K562 (cell line): ENCODE measurements around the gene G6PD. TPM values are rescaled to one million over a fixed set of nuclear protein-coding genes. Genes with fewer than 3 reads are reported as not detected.

Source experiments
- ATAC-seq: fragments of 200-7000 bp; cut with Tn5 transposase; 3 replicates; pipeline ENCODE4 v1.9.1; 2020; ENCODE audit warnings: moderate library complexity
- BruUV-seq: library from RNA; stranded (reverse); fragments of 400-500 nt; replicated peaks from 2 replicates; lab custom pipeline; 2021; lab: Mats Ljungman, UMichigan
- CTCF ChIA-PET: fragments of 300-600 bp; formaldehyde crosslinking; extraction: SDS; loops from one replicate; lab custom pipeline; 2021; ENCODE audit warnings: low intra/inter-chr PET ratio; lab: Yijun Ruan, JAX
- POLR2A ChIA-PET: fragments of 300-600, 350-650 bp; sonication (Branson Sonifier 250); formaldehyde crosslinking; extraction: SDS; loops from one replicate; lab custom pipeline; 2021; ENCODE audit warnings: antibody characterized with exemption, inconsistent platforms; lab: Yijun Ruan, JAX
- DNase-seq, 4 experiments: peaks; one replicate each; pipeline versions ENCODE4 v3.0.0 to v3.0.0-alpha.2; 2011 to 2018; ENCODE audit warnings: low spot score in 3 of 4, mixed read lengths in 3 of 4; ENCODE audit errors: extremely low read depth in 1 of 4
- FAIRE-seq: peaks from 2 replicates; lab custom pipeline; 2011; peaks lifted over from hg19 to GRCh38; lab: Jason Lieb, UNC
- H2AFZ ChIP-seq: 2 replicates; pipeline ENCODE4 v1.6.0; 2011; ENCODE audit warnings: low read depth, low read length, control low read depth, inconsistent platforms
- H3K27ac ChIP-seq: fragments of 200-600 bp; 3 replicates; pipeline ENCODE4 v1.8.0; 2011; ENCODE audit warnings: low read depth, mild to moderate bottlenecking, control low read depth, inconsistent platforms, low read length, moderate library complexity, mixed read lengths; ENCODE audit errors: extremely low read depth
- H3K27me3 ChIP-seq, 2 experiments: fragments of 300-600 bp in 1 of 2; 2 replicates in 1 of 2; 3 replicates in 1 of 2; pipeline versions ENCODE4 v1.6.0 to v1.8.0; 2011; ENCODE audit warnings: inconsistent platforms in 2 of 2, low read length in 2 of 2, mild to moderate bottlenecking in 1 of 2, mixed read lengths in 1 of 2, moderate library complexity in 1 of 2; ENCODE audit not compliant: control insufficient read depth in 2 of 2, insufficient read depth in 2 of 2
- H3K36me3 ChIP-seq: fragments of 300-600 bp; 3 replicates; pipeline ENCODE4 v1.8.0; 2011; ENCODE audit warnings: mild to moderate bottlenecking, low read length, inconsistent platforms; ENCODE audit not compliant: control insufficient read depth, insufficient read depth
- H3K4me1 ChIP-seq, 2 experiments: fragments of 200-600 bp in 1 of 2; replicated peaks in 1 of 2; 2 replicates in 1 of 2; 3 replicates in 1 of 2; pipeline versions ENCODE4 v1.5.1 to v1.8.0; 2011; ENCODE audit warnings: inconsistent platforms in 2 of 2, low read length in 2 of 2, mild to moderate bottlenecking in 1 of 2, mixed read lengths in 1 of 2, moderate library complexity in 1 of 2; ENCODE audit not compliant: control insufficient read depth in 2 of 2, insufficient read depth in 2 of 2
- H3K4me2 ChIP-seq: 2 replicates; pipeline ENCODE4 v1.6.1; 2011; ENCODE audit warnings: low read length, control low read depth, inconsistent platforms, mixed read lengths; ENCODE audit not compliant: insufficient read depth
- H3K4me3 ChIP-seq: fragments of 200-600 bp; sonication (generic), shearing (Covaris generic); 2 replicates; pipeline ENCODE4 v1.5.1; 2016; ENCODE audit warnings: control low read depth, inconsistent platforms
- H3K79me2 ChIP-seq: fragments of 200-600 bp; 3 replicates; pipeline ENCODE4 v1.8.0; 2011; ENCODE audit warnings: low read length, inconsistent platforms; ENCODE audit not compliant: control insufficient read depth, insufficient read depth
- H3K9ac ChIP-seq, 2 experiments: 2 replicates each; pipeline versions ENCODE4 v1.6.0 to v1.6.1; 2011; ENCODE audit warnings: low read depth in 2 of 2, low read length in 2 of 2, control low read depth in 1 of 2, inconsistent platforms in 1 of 2, mild to moderate bottlenecking in 1 of 2, mixed read lengths in 1 of 2; ENCODE audit not compliant: insufficient read depth in 1 of 2
- H3K9me1 ChIP-seq: one replicate; pipeline ENCODE4 v1.6.0; 2011; ENCODE audit warnings: inconsistent platforms, mild to moderate bottlenecking, low read length, moderate library complexity; ENCODE audit not compliant: control insufficient read depth, insufficient read depth
- H3K9me3 ChIP-seq: replicated peaks from 2 replicates; pipeline ENCODE4 v1.5.1; 2011; ENCODE audit warnings: low read depth, low read length, inconsistent platforms; ENCODE audit not compliant: control insufficient read depth, insufficient read depth
- H4K20me1 ChIP-seq: replicated peaks from 2 replicates; pipeline ENCODE4 v1.6.1; 2011; ENCODE audit warnings: low read length, inconsistent platforms, mixed read lengths; ENCODE audit not compliant: control insufficient read depth, insufficient read depth
- ADNP ChIP-seq: fragments of 200-800 bp; sonication (Bioruptor generic); IDR thresholded peaks from 2 replicates; pipeline ENCODE4 v1.6.1; 2016; ENCODE audit warnings: missing genetic modification characterization, missing compliant biosample characterization
- BACH1 ChIP-seq: fragments of 200-800 bp; sonication (Bioruptor generic); IDR thresholded peaks from 2 replicates; pipeline ENCODE4 v1.6.1; 2016; ENCODE audit warnings: missing genetic modification characterization, missing compliant biosample characterization
- COPS2 ChIP-seq: fragments of 450-650 bp; conservative IDR thresholded peaks from 2 replicates; pipeline ENCODE4 v1.6.1; 2016; ENCODE audit warnings: mild to moderate bottlenecking, moderate library complexity
- FOXK2 ChIP-seq, 2 experiments: fragments of 450-650 bp; IDR thresholded peaks in 1 of 2; conservative IDR thresholded peaks in 1 of 2; 2 replicates each; pipeline ENCODE4 v1.6.1; 2016; ENCODE audit warnings: low read depth in 2 of 2, mild to moderate bottlenecking in 1 of 2
- GATAD2B ChIP-seq: fragments of 450-650 bp; IDR thresholded peaks from 2 replicates; pipeline ENCODE4 v1.6.1; 2017; ENCODE audit warnings: mild to moderate bottlenecking, borderline replicate concordance
- NUFIP1 ChIP-seq: fragments of 450-650 bp; IDR thresholded peaks from 2 replicates; pipeline ENCODE4 v1.6.1; 2018; ENCODE audit not compliant: partially characterized antibody
- RBM25 ChIP-seq: fragments of 200-400 bp; formaldehyde crosslinking; IDR thresholded peaks from 2 replicates; pipeline ENCODE4 v1.6.1; 2018; ENCODE audit warnings: low read length, low read depth, moderate library complexity; ENCODE audit not compliant: severe bottlenecking
- RCOR1 ChIP-seq, 2 experiments: IDR thresholded peaks; 2 replicates each; pipeline ENCODE4 v1.6.1; 2012; ENCODE audit warnings: low read depth in 2 of 2, low read length in 2 of 2, borderline replicate concordance in 1 of 2, improper control_type of control experiment in 1 of 2
- SAFB ChIP-seq: fragments of 200-400 bp; formaldehyde crosslinking; IDR thresholded peaks from 2 replicates; pipeline ENCODE4 v1.6.1; 2017; ENCODE audit warnings: low read depth, low read length, borderline replicate concordance
- SIX5 ChIP-seq, 2 experiments: IDR thresholded peaks; 2 replicates each; pipeline ENCODE4 v1.6.1; 2011; ENCODE audit warnings: low read length in 2 of 2, borderline replicate concordance in 1 of 2, low read depth in 1 of 2, mild to moderate bottlenecking in 1 of 2, moderate library complexity in 1 of 2; ENCODE audit not compliant: insufficient read depth in 1 of 2
- SUPT5H ChIP-seq: fragments of 450-650 bp; IDR thresholded peaks from 2 replicates; pipeline ENCODE4 v1.6.1; 2016
- ZNF134 ChIP-seq: fragments of 250-450 bp; sonication (Bioruptor Pico); conservative IDR thresholded peaks from 2 replicates; pipeline ENCODE4 v1.4.0; 2020
- ZNF146 ChIP-seq: IDR thresholded peaks from one replicate; pipeline ENCODE4 v1.6.1; 2018; ENCODE audit warnings: missing compliant biosample characterization; ENCODE audit not compliant: unreplicated experiment
- ZNF23 ChIP-seq: fragments of 250-450 bp; sonication (Bioruptor Pico); IDR thresholded peaks from 2 replicates; pipeline ENCODE4 v1.4.0; 2020; ENCODE audit warnings: mild to moderate bottlenecking
- ZNF253 ChIP-seq: fragments of 250-450 bp; sonication (Bioruptor Pico); conservative IDR thresholded peaks from 2 replicates; pipeline ENCODE4 v1.6.1; 2021; ENCODE audit warnings: mild to moderate bottlenecking
- ZNF77 ChIP-seq: fragments of 250-450 bp; sonication (Bioruptor Pico); IDR thresholded peaks from 2 replicates; pipeline ENCODE4 v1.5.0; 2020
- WGBS: fragments of 100-300 bp; shearing (Covaris generic); methylation state at CpG from one replicate; pipeline ENCODE4 v1.1.6; 2016; ENCODE audit warnings: low coverage, mixed read lengths; ENCODE audit not compliant: insufficient coverage; ENCODE audit errors: missing lambda C conversion rate; 5-methylcytosine and 5-hydroxymethylcytosine counted together
- in situ Hi-C: fragments of 300-500 bp; cut with MboI; formaldehyde crosslinking; loops from 4 replicates; pipeline ENCODE4 v1.15.0; 2018; ENCODE audit warnings: inconsistent platforms, mixed read lengths
- intact Hi-C: fragments of 100-400 bp; cut with micrococcal nuclease; formaldehyde crosslinking; loops from 2 replicates; pipeline ENCODE4 v1.14.2; 2022
- polyA plus RNA-seq, 8 experiments: library from polyadenylated mRNA; depleted of rRNA in 4 of 8; stranded (reverse) in 5 of 8; unstranded in 3 of 8; fragments of >200 nt; fragmentation: Nextera tagmentation in 2 of 8; fragmentation: Illumina TruSeq in 1 of 8; extraction: Ambion mirVana in 2 of 8; extraction: Trizol in 1 of 8; gene quantifications; 2 replicates each; pipeline versions ENCODE4 v1.2.1 to v1.2.3, GENCODE V29; 2011 to 2014; ENCODE audit warnings: inconsistent platforms in 1 of 8, missing spikeins in 1 of 8
- total RNA-seq, 7 experiments: library from RNA; depleted of rRNA in 6 of 7; stranded (reverse); fragments of >200 nt in 6 of 7; fragmentation: Illumina TruSeq in 2 of 7; extraction: Trizol in 2 of 7; gene quantifications; 2 replicates each; pipeline versions ENCODE4 v1.2.1 to v1.2.3, GENCODE V29; 2011 to 2021; ENCODE audit warnings: low replicate concordance in 1 of 7
- TF ChIP-seq, protein P1 (sequence below): sonication (generic); formaldehyde crosslinking; IDR thresholded peaks from 2 replicates; pipeline ENCODE4 v1.8.0; 2022; ENCODE audit warnings: missing genetic modification reagents, mild to moderate bottlenecking, moderate library complexity, borderline replicate concordance
- TF ChIP-seq, protein P2 (sequence below): sonication (generic); formaldehyde crosslinking; IDR thresholded peaks from 2 replicates; pipeline ENCODE4 v1.8.1; 2023; ENCODE audit warnings: mild to moderate bottlenecking, missing genetic modification reagents

Gene G6PD
- total and polyA plus RNA-seq, 9 of the 15 experiments (the other 6 are each of a cell fraction or from before 2014, with no cell fraction given) = 2.9 to 222 (median 66.4) TPM

DNA sequence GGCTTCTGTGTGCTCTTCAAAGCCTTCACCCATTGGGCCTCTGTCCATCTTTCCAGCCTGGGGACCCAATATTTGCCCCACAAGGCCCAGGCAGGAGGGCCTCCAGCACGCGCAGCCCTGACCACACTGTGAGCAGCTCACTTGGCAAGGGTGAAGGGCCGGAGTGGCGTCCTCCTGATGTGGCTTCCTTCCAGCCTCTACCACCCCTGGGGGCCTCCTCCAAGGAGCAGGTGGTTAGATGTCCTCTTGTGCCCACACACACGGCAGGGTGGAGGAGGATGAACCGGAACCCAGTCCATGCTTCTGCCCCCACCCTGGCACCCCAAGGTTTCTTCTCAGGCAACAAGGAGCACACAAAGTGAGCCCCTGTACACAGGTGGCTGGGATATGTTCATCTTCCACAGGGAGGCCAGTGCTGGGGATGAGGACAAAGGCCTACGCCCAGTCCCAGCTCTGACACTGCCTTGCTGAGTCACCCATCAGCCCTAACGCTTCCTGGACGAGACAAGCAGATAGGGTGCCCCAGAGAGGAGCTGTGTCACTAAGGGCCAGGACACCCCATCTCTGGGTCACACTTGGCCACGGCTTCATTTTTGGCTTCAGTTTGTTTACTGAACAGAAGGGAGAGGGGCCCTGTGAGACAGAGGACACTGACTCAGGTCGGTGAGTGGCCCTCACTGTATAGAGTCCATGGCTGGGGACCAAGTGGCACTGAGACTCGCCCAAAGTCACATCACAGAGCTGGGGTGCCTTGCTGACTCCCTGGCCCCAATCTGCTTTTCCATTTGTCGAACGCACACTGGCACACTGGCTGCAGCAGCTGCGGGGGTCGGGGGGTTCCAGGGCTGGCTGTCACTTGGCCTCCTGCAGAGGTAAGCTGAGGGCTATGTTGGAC lies 62.1 kb downstream of the G6PD start (continued):
- TF ChIP-seq, protein P1, sequence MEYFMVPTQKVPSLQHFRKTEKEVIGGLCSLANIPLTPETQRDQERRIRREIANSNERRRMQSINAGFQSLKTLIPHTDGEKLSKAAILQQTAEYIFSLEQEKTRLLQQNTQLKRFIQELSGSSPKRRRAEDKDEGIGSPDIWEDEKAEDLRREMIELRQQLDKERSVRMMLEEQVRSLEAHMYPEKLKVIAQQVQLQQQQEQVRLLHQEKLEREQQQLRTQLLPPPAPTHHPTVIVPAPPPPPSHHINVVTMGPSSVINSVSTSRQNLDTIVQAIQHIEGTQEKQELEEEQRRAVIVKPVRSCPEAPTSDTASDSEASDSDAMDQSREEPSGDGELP (CRISPR knock-in tag) = peak; percentile 54; the same call in 1 of the 2 replicates
- TF ChIP-seq GATAD2B (no peak), SAFB (no peak), ZNF134 (CRISPR knock-in tag) (no peak), RBM25 (no peak), ZNF23 (CRISPR knock-in tag) (no peak), NUFIP1 (no peak), COPS2 (no peak), BACH1 (tag) (peak; percentile 76), ZNF77 (CRISPR knock-in tag) (no peak)

GRCh38 chrX:154483325-154483724 lies 63.3 kb downstream of the G6PD start:
- Histone ChIP-seq H3K9me1 (no peaks in the 10 kb centered on the region), H3K27ac (peak overlapping the region; percentile 87), H3K79me2 (peaks cover 48% of the 10 kb centered on the region), H3K27me3 (no peaks in the 10 kb centered on the region), H3K9ac (peak overlapping the region; percentile 84 to 88), H2AFZ (no peak overlapping the region), H3K4me2 (peak overlapping the region; percentile 91), H4K20me1 (no peaks in the 10 kb centered on the region), H3K36me3 (peaks cover 41% of the 10 kb centered on the region), H3K4me1 (peaks cover 45 to 81% of the 10 kb centered on the region in 2 experiments), H3K9me3 (no peaks in the 10 kb centered on the region), H3K4me3 (no peak overlapping the region)
- FAIRE-seq = no peak
- no TSS peak for BruUV-seq
- ATAC-seq = no peak
- DNase-seq = no peak
- intact Hi-C loops (loop anchor here (5.0 kb wide), 1 partner anchor 34 kb away; the partner anchor contains the start of gene FAM3A), in situ Hi-C loops (no loop called here)
- CTCF ChIA-PET = no interaction called here
- WGBS = 78% methylated on average over 7 of the region's 7 CpGs
- POLR2A ChIA-PET = interaction anchor here (0.5 to 1.6 kb wide), 10 partner anchors 8 to 110 kb away, joined by 3 to 5 read pairs (median 3); partner anchors contain the start of gene PLXNA3
- TF ChIP-seq, protein P2, sequence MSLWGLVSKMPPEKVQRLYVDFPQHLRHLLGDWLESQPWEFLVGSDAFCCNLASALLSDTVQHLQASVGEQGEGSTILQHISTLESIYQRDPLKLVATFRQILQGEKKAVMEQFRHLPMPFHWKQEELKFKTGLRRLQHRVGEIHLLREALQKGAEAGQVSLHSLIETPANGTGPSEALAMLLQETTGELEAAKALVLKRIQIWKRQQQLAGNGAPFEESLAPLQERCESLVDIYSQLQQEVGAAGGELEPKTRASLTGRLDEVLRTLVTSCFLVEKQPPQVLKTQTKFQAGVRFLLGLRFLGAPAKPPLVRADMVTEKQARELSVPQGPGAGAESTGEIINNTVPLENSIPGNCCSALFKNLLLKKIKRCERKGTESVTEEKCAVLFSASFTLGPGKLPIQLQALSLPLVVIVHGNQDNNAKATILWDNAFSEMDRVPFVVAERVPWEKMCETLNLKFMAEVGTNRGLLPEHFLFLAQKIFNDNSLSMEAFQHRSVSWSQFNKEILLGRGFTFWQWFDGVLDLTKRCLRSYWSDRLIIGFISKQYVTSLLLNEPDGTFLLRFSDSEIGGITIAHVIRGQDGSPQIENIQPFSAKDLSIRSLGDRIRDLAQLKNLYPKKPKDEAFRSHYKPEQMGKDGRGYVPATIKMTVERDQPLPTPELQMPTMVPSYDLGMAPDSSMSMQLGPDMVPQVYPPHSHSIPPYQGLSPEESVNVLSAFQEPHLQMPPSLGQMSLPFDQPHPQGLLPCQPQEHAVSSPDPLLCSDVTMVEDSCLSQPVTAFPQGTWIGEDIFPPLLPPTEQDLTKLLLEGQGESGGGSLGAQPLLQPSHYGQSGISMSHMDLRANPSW (CRISPR knock-in tag) = no peak
- TF ChIP-seq SUPT5H (peak; percentile 68), ZNF146 (no peak), FOXK2 (conservative IDR thresholded peaks at IDR 0.05 in 1 of 2, IDR thresholded peaks at IDR 0.05 in 1 of 2; ENCODE audit: low read depth in 2 of 2) (no peak), ZNF253 (no peak), SIX5 (IDR thresholded peaks at IDR 0.05; ENCODE audit: borderline replicate concordance in 1 of 2, insufficient read depth in 1 of 2, low read depth in 1 of 2, low read length in 2 of 2) (no peak), ADNP (tag) (no peak), RCOR1 (IDR thresholded peaks at IDR 0.05; ENCODE audit: borderline replicate concordance in 1 of 2, low read depth in 2 of 2, low read length in 2 of 2) (no peak)
